Vagina (tissue), 2 donors: ENCODE data around the gene BGN.

ENCODE experiments used
- POLR2A ChIP-seq, 2 donors: fragments of 450-650 bp; IDR thresholded peaks; one replicate each; pipeline ENCODE4 v1.6.1; 2017; ENCODE audit warnings: antibody characterized with exemption in 2 of 2, mild to moderate bottlenecking in 2 of 2, moderate library complexity in 2 of 2
- TF ChIP-seq, protein P1 (sequence below), 3 experiments: fragments of 450-650 bp in 2 of 3; fragments of 200-600 bp in 1 of 3; sonication (generic) in 1 of 3; IDR thresholded peaks; one replicate each; pipeline ENCODE4 v1.5.1; 2017 to 2019; ENCODE audit warnings: antibody characterized with exemption in 3 of 3, mild to moderate bottlenecking in 2 of 3, moderate library complexity in 2 of 3

- TF ChIP-seq, protein P1, sequence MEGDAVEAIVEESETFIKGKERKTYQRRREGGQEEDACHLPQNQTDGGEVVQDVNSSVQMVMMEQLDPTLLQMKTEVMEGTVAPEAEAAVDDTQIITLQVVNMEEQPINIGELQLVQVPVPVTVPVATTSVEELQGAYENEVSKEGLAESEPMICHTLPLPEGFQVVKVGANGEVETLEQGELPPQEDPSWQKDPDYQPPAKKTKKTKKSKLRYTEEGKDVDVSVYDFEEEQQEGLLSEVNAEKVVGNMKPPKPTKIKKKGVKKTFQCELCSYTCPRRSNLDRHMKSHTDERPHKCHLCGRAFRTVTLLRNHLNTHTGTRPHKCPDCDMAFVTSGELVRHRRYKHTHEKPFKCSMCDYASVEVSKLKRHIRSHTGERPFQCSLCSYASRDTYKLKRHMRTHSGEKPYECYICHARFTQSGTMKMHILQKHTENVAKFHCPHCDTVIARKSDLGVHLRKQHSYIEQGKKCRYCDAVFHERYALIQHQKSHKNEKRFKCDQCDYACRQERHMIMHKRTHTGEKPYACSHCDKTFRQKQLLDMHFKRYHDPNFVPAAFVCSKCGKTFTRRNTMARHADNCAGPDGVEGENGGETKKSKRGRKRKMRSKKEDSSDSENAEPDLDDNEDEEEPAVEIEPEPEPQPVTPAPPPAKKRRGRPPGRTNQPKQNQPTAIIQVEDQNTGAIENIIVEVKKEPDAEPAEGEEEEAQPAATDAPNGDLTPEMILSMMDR (IDR thresholded peaks at IDR 0.05): no peak
- no peak for TF ChIP-seq POLR2A (IDR thresholded peaks at IDR 0.05)
Measured at GRCh38 chrX:153523269-153523668, 28.5 kb downstream of the BGN start.
